Measurements from ENCODE around the gene GIT2.

The GIT2 gene

DNA sequence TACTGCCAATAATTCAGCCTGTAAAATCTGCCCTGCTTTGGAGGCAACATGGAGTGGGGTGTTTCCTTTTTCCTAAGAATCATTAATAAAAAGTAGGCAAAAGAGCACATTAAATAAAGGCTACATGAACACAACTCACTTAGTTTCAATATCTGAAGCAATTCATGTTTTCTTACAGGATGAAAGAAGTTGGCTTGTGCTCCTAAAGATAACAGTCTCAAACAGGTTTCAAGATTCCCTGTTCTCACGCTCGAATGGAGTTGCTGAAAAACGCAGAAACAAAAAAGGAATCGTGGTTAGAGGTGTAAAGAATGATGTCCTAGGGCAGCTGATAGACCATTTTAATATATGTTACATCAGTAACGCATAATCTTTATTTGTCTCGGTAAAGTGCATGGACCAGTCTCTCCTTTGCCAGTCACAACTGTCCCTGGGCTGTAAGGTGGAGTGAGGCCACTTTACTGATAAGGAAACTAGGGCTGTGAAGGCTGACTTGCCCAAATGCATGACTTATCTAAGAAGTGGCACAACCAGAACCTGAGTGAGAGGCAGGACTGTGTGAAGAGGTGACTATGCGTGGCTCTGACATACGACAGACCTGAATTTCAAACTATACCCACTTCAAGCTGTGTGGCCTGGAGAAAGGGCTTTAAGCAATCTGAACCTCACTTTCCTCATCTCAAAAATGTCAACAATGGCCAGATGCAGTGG lies 12.6 kb downstream of the GIT2 start:
- no peak for DNase-seq

DNA sequence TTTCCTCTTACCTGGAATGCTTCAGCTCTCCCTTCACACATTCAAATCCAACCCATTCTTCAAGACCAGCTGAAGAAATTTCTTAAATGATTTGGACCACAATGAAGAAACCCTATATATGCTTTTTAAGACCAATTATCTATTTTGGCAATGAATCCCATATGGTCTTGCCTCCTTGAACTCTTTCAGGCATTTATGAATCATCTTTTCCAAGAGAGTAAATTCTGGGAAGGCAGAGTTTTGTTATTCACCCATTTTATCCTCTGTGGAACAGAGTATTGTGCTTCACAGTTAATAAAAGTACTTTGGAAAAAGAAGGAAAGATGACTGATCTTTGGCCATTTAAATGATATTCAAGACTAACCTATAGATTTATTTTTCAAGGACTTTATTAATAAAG lies 14.0 kb downstream of the GIT2 start:
- DNase-seq: no peak

DNA sequence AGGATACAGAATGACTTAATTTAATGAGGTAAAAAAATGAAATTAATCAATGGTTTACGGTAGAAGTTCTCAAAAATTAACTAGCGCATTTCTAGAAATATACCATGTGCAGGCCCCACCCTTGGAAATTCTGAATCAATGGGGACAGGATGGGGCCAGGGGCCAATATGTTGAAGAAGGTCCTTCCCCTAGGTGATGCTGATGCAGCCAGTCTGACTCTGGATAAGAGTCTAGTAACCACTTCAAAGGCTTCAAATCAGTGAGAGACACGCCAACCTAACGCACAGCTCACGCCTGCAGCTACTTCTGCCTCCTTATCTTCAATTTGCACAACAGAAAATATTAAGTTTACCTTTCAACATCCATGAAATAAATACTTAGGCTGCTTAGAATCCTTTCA lies 14.9 kb downstream of the GIT2 start:
- DNase-seq: no peak

DNA sequence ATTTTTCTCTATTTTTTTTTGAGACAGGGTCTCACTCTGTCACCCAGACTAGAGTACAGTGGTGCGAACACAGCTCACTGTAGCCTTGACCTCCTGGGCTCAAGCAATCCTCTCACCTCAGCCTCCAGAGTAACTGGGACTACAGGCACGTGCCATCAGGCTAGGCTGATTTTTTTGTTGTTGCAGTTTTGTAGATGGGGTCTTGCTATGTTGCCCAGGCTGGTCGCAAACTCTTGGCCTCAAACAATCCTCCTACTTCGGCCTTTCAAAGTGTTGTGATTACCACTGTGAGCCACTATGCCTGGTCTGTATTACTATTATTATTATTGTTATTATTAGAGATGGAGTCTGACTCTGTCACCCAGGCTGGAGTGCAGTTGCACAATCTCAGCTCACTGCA lies 23.3 kb downstream of the GIT2 start:
- no peak for DNase-seq

DNA sequence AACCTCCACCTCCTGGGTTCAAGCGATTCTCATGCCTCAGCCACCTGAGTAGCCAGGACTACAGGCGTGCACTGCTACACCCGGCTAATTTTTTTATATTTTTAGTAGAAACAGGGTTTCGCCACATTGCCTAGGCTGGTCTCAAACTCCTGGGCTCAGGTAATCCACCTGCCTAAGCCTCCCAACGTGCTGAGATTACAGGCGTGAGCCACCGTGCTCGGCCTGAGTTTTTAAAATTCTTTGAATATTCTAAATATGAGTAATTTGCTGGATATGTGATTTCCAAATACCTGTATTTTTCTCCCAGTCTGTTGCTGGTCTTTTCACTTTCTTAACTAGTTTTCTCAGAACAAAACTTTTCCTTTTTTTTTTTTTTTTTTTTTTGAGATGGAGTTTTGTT lies 27.4 kb downstream of the GIT2 start:
- no peak for DNase-seq

DNA sequence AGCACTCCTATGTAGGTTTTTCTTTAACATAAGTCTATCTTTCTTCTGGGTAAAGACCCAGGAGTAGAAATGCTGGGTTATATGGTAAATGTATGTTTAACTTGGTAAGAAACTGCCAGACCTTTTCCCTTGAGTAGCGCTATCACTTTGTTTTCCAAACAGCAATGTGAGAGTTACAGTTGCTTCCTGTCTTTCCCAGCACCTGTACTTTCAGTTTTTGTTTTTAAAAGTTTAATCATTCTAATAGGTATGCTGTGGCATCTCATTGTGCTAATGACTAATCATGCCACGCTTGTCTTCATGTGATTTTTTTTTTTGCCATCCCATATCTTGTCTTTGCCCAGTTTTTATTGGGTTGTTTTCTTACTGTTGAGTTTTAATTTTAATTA lies 28.1 kb downstream of the GIT2 start:
- DNase-seq: no peak

DNA sequence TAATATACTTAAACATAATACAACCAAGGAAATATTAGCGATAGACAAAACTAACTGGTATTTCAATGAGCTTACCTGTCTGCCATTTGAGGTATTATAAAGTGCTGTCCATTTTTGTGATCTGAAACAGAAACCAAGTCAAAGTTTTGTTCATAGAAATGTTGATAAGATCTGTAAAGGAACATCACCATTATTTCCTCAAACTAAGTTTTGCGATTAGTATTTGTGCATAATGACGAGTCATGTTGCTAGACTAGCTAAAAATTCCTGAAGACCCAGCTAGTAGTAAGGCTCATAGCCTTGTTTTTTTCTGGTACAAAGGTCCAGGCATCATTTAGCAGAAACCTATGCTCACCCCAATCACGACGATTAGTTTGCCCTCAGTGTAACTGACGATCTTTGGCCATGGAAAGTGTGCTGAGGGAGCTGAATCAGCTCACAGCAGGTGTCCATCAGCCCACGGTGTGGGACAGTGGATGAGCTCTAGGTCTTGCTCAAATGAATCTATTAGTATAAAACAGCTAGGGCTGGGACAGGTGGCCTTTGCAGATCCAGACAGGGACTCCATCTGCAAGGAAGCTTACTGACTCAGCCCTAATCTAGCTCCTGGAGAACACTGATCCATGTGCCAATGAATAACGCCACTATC lies 28.7 kb downstream of the GIT2 start:
- DNase-seq: no peak

DNA sequence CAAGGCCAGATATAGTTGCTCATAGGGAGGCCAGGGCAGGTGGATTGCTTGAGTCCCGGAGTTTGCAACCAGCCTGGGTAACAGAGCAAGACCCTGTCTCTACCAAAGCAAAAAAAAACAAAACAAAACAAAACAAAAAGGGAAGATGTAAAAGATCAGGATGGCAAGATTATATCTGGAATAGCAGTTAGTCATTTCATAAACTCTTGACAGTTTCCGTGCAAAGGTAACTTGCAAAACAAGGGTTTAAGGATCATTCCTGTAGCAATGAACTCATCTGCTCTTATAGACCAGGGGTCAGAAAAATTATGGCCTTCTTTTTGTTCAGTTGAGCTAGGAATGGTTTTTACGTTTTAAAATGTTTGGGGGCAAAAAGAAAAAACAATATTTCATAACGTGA lies 29.6 kb downstream of the GIT2 start:
- no peak for DNase-seq

DNA sequence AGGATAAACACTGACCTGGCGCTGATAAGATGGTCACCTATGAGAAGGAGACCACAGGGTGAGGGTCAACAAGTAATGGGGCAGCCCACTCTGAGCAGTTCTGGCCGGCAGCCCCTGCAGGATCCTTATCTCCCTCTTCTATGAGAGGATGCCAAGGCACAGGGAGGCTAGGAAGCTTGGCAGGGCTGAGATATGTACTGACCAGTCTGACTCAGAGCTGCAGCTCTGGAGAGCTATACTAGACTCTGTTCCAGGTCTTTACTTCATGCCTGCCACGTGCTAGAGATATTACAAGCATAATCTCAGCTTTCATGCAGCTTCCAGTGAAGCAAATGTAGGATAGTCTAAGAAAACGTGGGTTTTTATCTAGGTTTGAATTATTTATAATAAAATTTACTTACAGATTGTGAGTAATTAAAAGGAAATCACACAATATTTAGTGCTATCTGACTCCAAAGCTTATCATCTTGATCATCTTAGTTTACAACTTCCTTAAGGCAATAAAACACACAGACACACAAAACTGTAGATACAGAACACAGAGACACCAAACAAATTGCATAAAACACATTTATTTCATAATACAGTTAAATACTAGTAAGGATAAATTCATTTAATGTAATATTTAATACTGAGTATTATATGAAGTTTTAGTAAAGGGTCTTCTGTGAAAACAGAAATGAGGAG lies 32.3 kb downstream of the GIT2 start:
- DNase-seq: no peak

DNA sequence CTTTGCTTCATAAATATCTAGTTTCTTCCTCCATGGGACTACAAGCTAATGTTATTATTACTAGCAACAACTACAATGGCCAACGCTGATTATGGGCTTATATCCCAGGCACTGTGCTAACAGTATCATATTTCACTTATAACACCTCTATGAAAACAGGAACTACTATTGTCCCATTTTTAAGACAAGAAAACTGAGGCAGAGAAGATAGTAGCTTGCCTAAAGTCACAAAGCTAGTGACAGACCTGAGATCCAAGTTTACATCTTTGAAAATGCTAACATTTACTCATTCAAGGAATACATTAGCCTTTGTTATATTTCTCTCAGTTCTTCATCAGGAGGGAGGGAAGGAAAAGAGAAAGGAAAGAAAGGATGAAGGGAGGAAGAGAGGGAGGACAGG lies 32.8 kb downstream of the GIT2 start:
- no peak for DNase-seq

DNA sequence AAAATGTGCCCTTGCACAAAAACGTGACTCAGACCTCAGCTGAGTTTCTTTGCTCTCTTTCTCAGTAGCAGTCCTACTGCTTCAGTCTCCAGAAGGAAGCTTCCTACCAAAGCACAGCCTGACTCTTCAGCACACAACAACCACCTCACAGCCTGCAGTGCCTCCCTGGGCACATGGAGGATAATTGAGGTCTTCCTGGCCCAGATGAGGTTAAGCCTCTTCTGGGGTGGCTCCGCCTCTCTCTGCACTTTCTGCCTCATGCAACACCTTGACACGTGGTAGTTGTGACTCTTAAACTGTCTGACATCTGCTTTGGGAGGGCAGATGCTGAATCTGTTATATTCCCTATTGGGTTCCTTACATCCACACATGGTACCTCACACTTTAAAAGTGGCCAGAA lies 33.8 kb downstream of the GIT2 start:
- no peak for DNase-seq

DNA sequence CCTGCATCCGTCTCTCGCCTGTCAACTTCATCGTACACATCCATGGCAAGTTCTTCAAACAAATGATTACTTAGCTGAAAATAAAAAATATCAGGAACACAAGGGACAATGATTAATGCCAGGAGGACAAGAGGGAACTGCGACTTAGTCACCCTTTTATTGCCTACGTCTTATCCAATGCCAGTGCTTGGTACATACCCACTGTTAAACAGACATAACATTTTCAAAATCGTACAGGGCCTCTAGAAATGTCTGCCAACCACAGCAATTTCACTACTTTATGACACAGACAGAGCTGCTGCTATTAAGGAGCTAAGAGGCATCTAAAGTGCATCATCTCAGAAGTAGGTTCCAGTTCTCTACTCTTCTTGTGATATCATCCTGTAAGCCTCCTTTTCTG lies 34.6 kb downstream of the GIT2 start:
- no peak for DNase-seq

DNA sequence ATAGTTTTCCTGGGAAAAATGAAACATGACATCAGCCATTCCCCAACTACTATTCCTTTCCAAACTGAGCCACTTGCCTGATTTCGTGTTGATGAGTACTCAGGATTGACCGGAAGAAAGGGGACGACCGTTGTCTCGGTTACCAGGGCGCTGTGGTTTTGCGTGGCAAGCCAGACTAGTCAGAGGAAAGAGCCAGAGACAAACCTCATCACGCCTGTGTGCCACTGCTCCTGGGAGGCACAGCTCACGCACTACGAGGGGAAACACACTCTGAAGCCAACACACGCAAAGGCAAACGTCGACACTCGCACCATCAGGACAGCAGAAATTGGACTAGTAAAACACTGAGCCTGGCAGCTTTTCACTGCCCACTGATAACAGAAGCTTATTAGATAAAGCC lies 35.0 kb downstream of the GIT2 start:
- DNase-seq: no peak

DNA sequence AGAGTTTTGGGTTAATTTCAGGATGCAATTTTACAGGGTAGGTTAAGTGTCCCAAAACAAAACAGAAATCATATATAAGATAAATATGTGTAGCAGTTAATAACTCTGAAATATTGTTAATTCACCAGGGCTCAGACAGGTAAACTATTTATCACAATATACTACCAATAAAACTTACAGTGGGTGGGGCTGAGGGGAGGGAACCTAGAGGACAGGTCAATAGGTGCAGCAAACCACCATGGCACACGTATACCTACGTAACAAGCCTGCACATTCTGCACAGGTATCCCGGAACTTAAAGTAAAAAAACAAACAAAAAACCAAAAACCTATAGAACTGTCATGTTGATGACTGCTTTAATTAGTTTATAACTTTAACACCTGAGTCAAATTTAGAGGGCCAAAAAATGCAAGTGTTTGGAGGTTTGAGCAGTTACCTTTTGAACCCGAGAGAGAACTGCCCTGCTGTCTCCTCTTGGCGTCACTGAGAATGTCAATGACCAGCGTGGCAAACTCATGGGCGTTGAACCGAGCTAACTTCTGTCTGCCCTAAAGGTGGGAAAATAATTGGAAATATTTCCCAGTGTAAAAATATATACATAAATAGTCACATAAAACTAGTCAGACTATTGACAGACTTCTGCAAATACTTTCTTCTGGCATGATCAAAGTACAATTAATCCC lies 36.6 kb downstream of the GIT2 start:
- no peak for DNase-seq

DNA sequence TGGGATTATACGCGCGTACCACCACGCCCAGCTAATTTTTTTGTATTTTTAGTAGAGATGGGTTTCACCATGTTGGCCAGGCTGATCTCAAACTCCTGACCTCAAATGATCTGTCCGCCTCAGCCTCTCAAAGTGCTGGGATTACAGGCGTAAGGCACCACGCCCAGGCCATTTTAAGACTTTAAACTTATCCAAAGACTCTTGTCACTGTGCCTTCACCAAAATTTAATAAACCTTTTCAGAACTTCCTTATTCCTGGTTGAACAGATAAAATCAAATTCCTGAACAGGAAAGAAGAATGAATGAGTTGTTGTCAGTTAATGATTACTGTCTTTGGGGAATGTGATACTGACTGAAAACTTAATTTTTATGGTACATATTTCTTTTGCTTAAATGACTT lies 37.8 kb downstream of the GIT2 start:
- DNase-seq: no peak

DNA sequence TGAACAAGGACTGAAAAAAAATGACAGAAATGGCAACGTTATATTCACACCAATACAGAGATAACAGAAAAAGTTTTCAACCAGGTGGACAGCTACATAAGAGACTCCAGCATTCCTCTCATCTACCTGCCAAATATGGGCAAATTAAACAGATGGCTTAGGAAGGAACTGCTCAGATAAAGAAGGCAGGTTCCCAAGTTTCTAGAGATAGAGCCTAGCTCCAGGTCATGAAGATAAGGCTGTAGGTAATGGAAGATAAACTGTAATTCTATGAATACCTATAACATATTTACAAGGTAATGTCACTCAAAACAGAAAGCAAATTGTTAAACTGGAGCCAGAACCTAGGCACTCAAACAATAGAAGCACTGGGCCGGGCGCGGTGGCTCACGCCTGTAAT lies 42.5 kb downstream of the GIT2 start:
- DNase-seq: no peak

DNA sequence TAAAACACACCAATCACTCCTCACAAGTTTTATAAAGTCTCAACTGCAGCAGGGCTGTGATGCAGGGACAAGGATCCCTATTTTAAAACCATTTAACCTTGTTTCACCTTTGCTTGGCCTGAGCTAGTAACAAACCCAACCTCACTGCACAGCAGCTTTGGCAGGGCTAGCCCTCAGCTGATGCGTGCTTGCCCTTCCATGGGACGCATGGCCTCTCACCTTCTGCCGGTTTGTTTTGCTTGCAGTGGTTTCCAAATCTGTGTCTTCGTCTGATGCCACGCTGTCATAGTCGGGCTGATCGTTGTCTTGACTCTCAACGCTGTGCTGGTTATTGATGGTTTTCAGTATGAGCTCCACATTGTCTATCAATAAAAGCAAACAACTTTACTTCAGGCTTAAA lies 43.3 kb downstream of the GIT2 start:
- DNase-seq: no peak

DNA sequence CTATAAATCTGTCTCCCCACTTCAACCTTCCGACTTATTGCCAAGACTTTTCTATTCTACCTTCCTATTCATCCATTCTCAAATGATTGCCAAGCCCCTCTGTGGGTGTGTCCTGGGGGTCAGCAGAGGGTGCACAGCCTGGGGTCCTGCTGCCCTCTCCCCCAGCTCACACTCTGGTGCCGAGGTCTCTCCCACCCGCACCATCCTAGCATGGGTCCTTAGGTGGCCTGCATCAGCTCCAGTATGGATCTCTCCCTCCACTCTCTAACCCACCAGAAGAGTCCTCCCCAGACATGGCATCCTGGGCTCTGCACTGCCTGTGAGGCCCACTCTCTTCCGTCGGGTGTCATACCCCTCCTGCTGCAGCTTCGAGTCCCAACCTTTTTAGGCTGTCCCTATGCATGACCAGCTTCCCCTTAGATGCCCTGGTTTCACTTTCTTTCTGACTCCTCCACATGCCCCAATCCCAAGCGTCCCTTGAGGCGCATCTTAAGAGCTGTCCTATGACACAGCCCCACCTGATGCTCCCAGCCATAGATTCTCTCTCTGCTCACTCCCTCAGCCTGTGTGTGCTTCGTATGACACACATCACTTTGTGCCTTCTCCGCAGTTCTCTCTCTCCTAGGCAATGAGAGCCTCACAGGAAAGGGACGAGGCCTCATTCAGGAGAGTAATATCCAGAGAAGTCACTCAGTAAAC lies 43.9 kb downstream of the GIT2 start:
- DNase-seq: peak in 2 of 56 donors; percentile 12 to 38

DNA sequence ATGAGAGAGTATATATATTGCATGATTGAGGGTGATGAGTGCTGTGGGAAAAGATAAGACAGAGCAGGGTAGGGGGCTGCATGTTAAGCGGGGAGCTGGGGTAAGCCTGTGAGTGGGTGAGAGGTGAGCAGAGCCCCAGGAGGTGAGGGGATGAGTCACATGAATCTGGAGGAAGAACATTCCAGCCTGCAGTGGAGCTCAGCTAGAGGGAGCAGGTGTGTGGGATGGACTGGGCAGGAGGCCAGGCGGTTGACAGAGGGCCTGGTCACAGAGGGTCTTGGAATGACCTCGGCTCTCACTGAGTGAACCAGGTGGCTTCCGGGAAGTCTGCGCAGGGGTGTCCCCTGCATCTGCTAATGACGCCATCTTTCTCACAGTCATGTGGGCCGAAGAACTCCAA lies 44.4 kb downstream of the GIT2 start:
- peak in 1 of 56 donors; percentile 17 for DNase-seq

DNA sequence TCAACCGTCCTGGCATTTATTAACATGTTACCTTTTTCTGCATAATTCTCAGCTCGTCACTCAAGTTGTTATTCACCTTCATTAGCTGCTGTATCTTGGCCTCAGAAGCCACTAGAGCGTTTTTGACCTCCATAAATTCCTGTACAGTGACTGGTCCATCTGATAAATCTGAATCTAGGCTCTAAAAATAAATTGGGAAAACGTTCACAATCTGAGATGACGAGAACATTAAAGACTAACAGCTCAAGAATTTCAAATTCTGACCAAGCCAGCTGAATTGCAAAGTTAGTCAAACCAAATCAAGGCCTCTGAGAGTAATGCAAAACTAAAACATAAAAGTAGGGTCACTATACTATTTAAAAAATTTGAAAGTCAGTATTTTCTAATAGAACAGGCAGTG lies 45.0 kb downstream of the GIT2 start:
- DNase-seq: no peak

DNA sequence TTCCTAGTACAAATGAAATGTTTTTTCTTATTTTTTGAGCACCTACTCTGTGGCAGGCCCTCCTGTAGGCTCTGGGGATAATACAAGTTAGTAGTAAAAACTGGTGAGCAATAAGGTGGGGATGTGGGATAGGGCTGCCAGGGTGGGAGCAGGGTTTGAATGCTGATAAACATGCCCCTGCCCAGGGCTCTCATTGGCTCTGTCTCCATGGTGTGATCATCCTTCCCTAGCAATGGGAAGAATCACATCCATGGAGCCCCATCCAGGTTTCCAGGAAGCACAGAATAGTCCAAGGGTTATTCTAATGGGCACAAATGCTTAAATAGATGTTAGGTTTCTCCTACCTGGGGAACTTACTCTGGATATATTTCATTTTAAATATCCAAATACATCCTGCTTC lies 45.5 kb downstream of the GIT2 start:
- no peak for DNase-seq

DNA sequence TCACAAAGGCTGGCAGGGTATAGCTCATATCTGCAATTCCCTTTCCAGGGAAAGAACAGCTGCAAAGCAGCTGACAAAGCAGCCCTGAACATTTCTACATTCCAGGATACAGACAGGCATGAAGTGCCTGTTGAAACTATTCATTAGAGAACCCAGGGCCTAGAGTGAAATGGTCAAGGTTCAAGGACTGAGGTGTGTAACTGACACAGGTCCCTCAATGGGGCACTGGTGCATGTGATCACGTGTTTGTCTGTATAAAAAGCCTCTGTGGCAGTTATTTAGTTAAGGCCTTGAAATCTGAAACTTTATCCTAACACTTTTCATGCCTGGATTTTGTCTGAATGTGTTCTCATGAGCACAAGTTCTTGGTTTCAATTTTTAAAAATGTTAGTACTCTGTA lies 47.1 kb downstream of the GIT2 start:
- no peak for DNase-seq
